GM19351 (cell line): ENCODE data around the gene PXYLP1.

ENCODE experiments used
- ATAC-seq: cut with Tn5 transposase; IDR thresholded peaks from one replicate; pipeline ENCODE4 v1.9.1; 2021; ENCODE audit warnings: mild to moderate bottlenecking, moderate library complexity; ENCODE audit not compliant: unreplicated experiment

PXYLP1 gene

GRCh38 chr3:141248064-141248463 lies 16.4 kb downstream of the PXYLP1 start:
- ATAC-seq = no peak

GRCh38 chr3:141249041-141249440 lies 17.4 kb downstream of the PXYLP1 start:
- no peak for ATAC-seq

- ATAC-seq = no peak
Measured at GRCh38 chr3:141250342-141250741, 18.7 kb downstream of the PXYLP1 start.

GRCh38 chr3:141250828-141251227 lies 19.2 kb downstream of the PXYLP1 start:
- ATAC-seq = no peak

GRCh38 chr3:141253326-141253725 lies 21.7 kb downstream of the PXYLP1 start:
- ATAC-seq = no peak

GRCh38 chr3:141253811-141254210 lies 22.2 kb downstream of the PXYLP1 start:
- ATAC-seq = no peak

GRCh38 chr3:141255137-141255845 lies 23.7 kb downstream of the PXYLP1 start:
- no peak for ATAC-seq

GRCh38 chr3:141255846-141256261 lies 24.2 kb downstream of the PXYLP1 start:
- no peak for ATAC-seq

GRCh38 chr3:141256820-141257219 lies 25.2 kb downstream of the PXYLP1 start:
- no peak for ATAC-seq

- ATAC-seq = no peak
Measured at GRCh38 chr3:141257961-141258360, 26.3 kb downstream of the PXYLP1 start.

- ATAC-seq = no peak
Measured at GRCh38 chr3:141258973-141259372, 27.3 kb downstream of the PXYLP1 start.

- ATAC-seq = no peak
Measured at GRCh38 chr3:141259821-141260629, 28.4 kb downstream of the PXYLP1 start.

GRCh38 chr3:141260630-141260927 lies 29.0 kb downstream of the PXYLP1 start:
- ATAC-seq = no peak

GRCh38 chr3:141261472-141262307 lies 30.1 kb downstream of the PXYLP1 start:
- ATAC-seq = no peak

- no peak for ATAC-seq
Measured at GRCh38 chr3:141262308-141262705, 30.7 kb downstream of the PXYLP1 start.

- no peak for ATAC-seq
Measured at GRCh38 chr3:141266186-141266585, 34.6 kb downstream of the PXYLP1 start.

- peak; percentile 77 for ATAC-seq
Measured at GRCh38 chr3:141266797-141267555, 35.4 kb downstream of the PXYLP1 start.

- no peak for ATAC-seq
Measured at GRCh38 chr3:141267629-141268028, 36.0 kb downstream of the PXYLP1 start.

GRCh38 chr3:141268306-141268705 lies 36.7 kb downstream of the PXYLP1 start:
- no peak for ATAC-seq

- no peak for ATAC-seq
Measured at GRCh38 chr3:141268791-141269190, 37.2 kb downstream of the PXYLP1 start.

- no peak for ATAC-seq
Measured at GRCh38 chr3:141269961-141270360, 38.3 kb downstream of the PXYLP1 start.
